HUES6 (cell line): ENCODE measurements around the gene FAM124A.
"Not testable (repeated sequence)": the region's sequence is repeated elsewhere in the genome, so short reads cannot be mapped to it uniquely, and the experiment has no call there.

Experiments
- H3K27ac ChIP-seq: 2 replicates; pipeline ENCODE4 v1.7.0; 2013; ENCODE audit warnings: low read depth, mild to moderate bottlenecking, low read length, inconsistent platforms
- H3K27me3 ChIP-seq: 2 replicates; pipeline ENCODE4 v1.6.1; 2013; ENCODE audit warnings: low read length; ENCODE audit not compliant: control insufficient read depth, insufficient read depth
- H3K36me3 ChIP-seq: 2 replicates; pipeline ENCODE4 v1.6.1; 2013; ENCODE audit warnings: low read length; ENCODE audit not compliant: control insufficient read depth, insufficient read depth
- H3K4me1 ChIP-seq: 2 replicates; pipeline ENCODE4 v1.6.1; 2013; ENCODE audit warnings: low read length; ENCODE audit not compliant: control insufficient read depth, insufficient read depth
- H3K4me3 ChIP-seq: 2 replicates; pipeline ENCODE4 v1.5.1; 2013; ENCODE audit warnings: low read depth, low read length
- H3K9ac ChIP-seq: one replicate; pipeline ENCODE4 v1.6.1; 2013; ENCODE audit warnings: mild to moderate bottlenecking, low read length
- H3K9me3 ChIP-seq: 2 replicates; pipeline ENCODE4 v1.6.1; 2013; ENCODE audit warnings: low read depth, low read length; ENCODE audit not compliant: control insufficient read depth, insufficient read depth

Gene FAM124A

GRCh38 chr13:51270623-51271415 lies 48.6 kb downstream of the FAM124A start:
- peaks cover 16% of the 10 kb centered on the region; the same call in 1 of the 2 replicates for H3K36me3 ChIP-seq
- no peaks in the 10 kb centered on the region for H3K27me3 ChIP-seq
- no peak overlapping the region for H3K27ac ChIP-seq
- H3K4me3 ChIP-seq: no peak overlapping the region
- H3K9me3 ChIP-seq: no peaks in the 10 kb centered on the region
- peaks cover 25% of the 10 kb centered on the region for H3K4me1 ChIP-seq
- no peak overlapping the region for H3K9ac ChIP-seq

- peaks cover 20% of the 10 kb centered on the region; the same call in 1 of the 2 replicates for H3K36me3 ChIP-seq
- H3K27me3 ChIP-seq: no peaks in the 10 kb centered on the region
- no peaks in the 10 kb centered on the region for H3K9me3 ChIP-seq
- peaks cover 29% of the 10 kb centered on the region for H3K4me1 ChIP-seq
- no peak overlapping the region for H3K27ac ChIP-seq
- no peak overlapping the region for H3K4me3 ChIP-seq
- H3K9ac ChIP-seq: no peak overlapping the region
Measured at GRCh38 chr13:51271528-51272085, 49.4 kb downstream of the FAM124A start.

- H3K27me3 ChIP-seq: no peaks in the 10 kb centered on the region
- peaks cover 20% of the 10 kb centered on the region; the same call in 1 of the 2 replicates for H3K36me3 ChIP-seq
- H3K9ac ChIP-seq: no peak overlapping the region
Measured at GRCh38 chr13:51275101-51275500, 52.9 kb downstream of the FAM124A start.

GRCh38 chr13:51276636-51277035 lies 54.4 kb downstream of the FAM124A start:
- Histone ChIP-seq H3K27me3 (no peaks in the 10 kb centered on the region), H3K4me3 (no peak overlapping the region), H3K9me3 (no peaks in the 10 kb centered on the region), H3K9ac (no peak overlapping the region), H3K27ac (no peak overlapping the region), H3K4me1 (peaks cover 13% of the 10 kb centered on the region), H3K36me3 (peaks cover 34% of the 10 kb centered on the region)

More at GRCh38 chr13:51275101-51275500, 52.9 kb downstream of the FAM124A start:
- no peaks in the 10 kb centered on the region for H3K9me3 ChIP-seq
- no peak overlapping the region for H3K27ac ChIP-seq
- no peak overlapping the region for H3K4me3 ChIP-seq
- H3K4me1 ChIP-seq: peaks cover 16% of the 10 kb centered on the region

GRCh38 chr13:51277928-51278327 lies 55.7 kb downstream of the FAM124A start:
- Histone ChIP-seq H3K27me3 (no peaks in the 10 kb centered on the region), H3K27ac (no peak overlapping the region), H3K4me1 (peaks cover 13% of the 10 kb centered on the region), H3K36me3 (peaks cover 38% of the 10 kb centered on the region), H3K4me3 (no peak overlapping the region), H3K9ac (no peak overlapping the region), H3K9me3 (no peaks in the 10 kb centered on the region)

GRCh38 chr13:51278426-51279130 lies 56.4 kb downstream of the FAM124A start:
- Histone ChIP-seq H3K27ac (no peak overlapping the region), H3K27me3 (no peaks in the 10 kb centered on the region), H3K4me3 (no peak overlapping the region), H3K9me3 (no peaks in the 10 kb centered on the region), H3K36me3 (peaks cover 38% of the 10 kb centered on the region), H3K4me1 (peaks cover 13% of the 10 kb centered on the region), H3K9ac (no peak overlapping the region)

GRCh38 chr13:51280379-51280940 lies 58.3 kb downstream of the FAM124A start:
- no peak overlapping the region for H3K4me3 ChIP-seq
- H3K4me1 ChIP-seq: peaks cover 20% of the 10 kb centered on the region
- no peaks in the 10 kb centered on the region for H3K27me3 ChIP-seq
- no peak overlapping the region for H3K27ac ChIP-seq
- H3K36me3 ChIP-seq: peaks cover 38% of the 10 kb centered on the region
- no peaks in the 10 kb centered on the region for H3K9me3 ChIP-seq
- no peak overlapping the region for H3K9ac ChIP-seq

- Histone ChIP-seq H3K27me3 (no peaks in the 10 kb centered on the region), H3K36me3 (peaks cover 33% of the 10 kb centered on the region), H3K9me3 (no peaks in the 10 kb centered on the region)
Measured at GRCh38 chr13:51282322-51282721, 60.1 kb downstream of the FAM124A start.

GRCh38 chr13:51282923-51283322 lies 60.7 kb downstream of the FAM124A start:
- not testable (repeated sequence) for H3K9me3 ChIP-seq, H3K27me3 ChIP-seq, H3K4me3 ChIP-seq, H3K27ac ChIP-seq, H3K9ac ChIP-seq
- H3K36me3 ChIP-seq: peaks cover 30% of the 10 kb centered on the region
- peaks cover 28% of the 10 kb centered on the region for H3K4me1 ChIP-seq

More at GRCh38 chr13:51282322-51282721, 60.1 kb downstream of the FAM124A start:
- peaks cover 26% of the 10 kb centered on the region for H3K4me1 ChIP-seq
- no peak overlapping the region for H3K27ac ChIP-seq
- H3K9ac ChIP-seq: no peak overlapping the region
- H3K4me3 ChIP-seq: no peak overlapping the region

GRCh38 chr13:51283371-51283770 lies 61.2 kb downstream of the FAM124A start:
- H3K27me3 ChIP-seq: no peaks in the 10 kb centered on the region
- no peaks in the 10 kb centered on the region for H3K9me3 ChIP-seq
- H3K4me1 ChIP-seq: peaks cover 28% of the 10 kb centered on the region
- peaks cover 29% of the 10 kb centered on the region for H3K36me3 ChIP-seq
- no peak overlapping the region for H3K9ac ChIP-seq
- no peak overlapping the region for H3K4me3 ChIP-seq
- H3K27ac ChIP-seq: no peak overlapping the region
